RPMI7951 (cell line): ENCODE data around the gene ADAMTSL2. TPM values are rescaled to one million over a fixed set of nuclear protein-coding genes. Genes with fewer than 3 reads are reported as not detected.

Source experiments
- DNase-seq: peaks from one replicate; pipeline ENCODE4 v3.0.0-alpha.2; 2012; ENCODE audit warnings: low read depth
- total RNA-seq: library from RNA; depleted of rRNA; stranded (reverse); fragments of >200 nt; shearing (Covaris generic); gene quantifications from 2 replicates; pipeline ENCODE4 v1.2.3, GENCODE V29; 2014

The ADAMTSL2 gene
- total RNA-seq, 1 experiment from 2014 or later = 6.6 TPM

DNA sequence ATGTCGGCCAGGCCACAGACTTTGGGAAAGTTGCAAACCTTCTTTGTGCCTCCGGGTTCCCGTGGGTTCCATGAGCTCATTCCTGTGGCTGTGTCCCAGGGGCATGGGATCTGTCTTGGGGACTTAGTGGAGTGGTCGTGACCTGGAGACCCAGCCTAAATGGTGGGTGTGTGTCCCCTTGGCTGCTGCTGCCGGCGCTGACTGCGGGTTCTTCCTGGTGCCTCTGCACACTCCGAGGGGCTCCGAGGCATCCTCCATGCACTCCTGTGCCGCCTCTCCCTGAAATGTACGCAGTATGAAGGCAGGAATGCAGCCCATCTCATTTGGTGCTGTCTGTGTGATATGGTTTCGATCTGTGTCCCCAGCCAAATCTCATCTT lies 34.6 kb upstream of the ADAMTSL2 start:
- no peak for DNase-seq

DNA sequence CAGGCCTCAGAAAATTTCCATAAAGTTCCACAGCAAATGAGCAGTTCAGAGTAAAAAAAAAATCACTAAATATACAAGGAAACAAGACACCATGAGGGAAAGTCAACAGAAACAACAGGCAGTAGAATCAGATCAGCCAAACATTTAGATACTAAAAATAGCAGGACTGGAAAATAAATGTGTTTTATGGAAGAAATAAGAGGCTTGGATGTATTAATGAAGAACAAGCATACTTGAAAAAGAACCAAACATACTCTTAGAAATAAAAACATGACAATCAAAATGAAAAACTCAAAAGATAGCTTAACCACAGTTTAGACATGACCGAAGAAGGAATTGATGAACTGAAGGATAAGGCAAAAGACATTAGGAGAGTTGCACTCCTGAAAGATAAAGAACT lies 32.4 kb upstream of the ADAMTSL2 start:
- no peak for DNase-seq

DNA sequence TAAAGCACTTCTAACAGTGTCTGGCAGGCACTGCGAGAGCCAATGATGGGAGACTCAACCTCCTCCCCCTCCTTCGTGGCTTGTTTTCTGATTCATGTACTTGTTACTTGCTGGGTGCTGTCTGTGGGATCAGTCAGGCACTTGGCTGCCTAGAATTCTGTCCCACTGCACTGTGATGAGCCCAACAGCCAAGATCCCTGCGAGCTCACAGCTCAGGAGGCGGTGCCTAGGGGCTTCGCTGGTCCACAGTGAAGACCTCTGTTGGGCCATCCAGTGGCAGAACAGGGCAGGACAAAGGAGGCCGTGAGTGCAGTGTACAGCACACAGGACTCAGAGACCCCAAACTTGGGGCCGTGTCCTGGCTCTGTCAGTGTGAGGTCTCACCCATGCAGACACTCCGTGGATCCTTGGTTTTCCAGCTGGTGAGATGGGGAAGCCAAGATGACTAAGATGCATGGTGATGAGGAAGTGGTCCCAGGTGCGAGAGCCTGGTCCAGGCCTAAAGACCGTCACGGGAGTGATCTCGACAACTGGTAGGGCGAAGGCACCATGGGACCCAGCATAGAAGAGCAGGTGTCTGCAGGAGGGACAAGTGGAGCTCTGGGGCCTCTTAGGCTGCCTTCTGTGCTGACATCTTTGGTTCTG lies 29.2 kb upstream of the ADAMTSL2 start:
- peak; percentile 82 for DNase-seq

DNA sequence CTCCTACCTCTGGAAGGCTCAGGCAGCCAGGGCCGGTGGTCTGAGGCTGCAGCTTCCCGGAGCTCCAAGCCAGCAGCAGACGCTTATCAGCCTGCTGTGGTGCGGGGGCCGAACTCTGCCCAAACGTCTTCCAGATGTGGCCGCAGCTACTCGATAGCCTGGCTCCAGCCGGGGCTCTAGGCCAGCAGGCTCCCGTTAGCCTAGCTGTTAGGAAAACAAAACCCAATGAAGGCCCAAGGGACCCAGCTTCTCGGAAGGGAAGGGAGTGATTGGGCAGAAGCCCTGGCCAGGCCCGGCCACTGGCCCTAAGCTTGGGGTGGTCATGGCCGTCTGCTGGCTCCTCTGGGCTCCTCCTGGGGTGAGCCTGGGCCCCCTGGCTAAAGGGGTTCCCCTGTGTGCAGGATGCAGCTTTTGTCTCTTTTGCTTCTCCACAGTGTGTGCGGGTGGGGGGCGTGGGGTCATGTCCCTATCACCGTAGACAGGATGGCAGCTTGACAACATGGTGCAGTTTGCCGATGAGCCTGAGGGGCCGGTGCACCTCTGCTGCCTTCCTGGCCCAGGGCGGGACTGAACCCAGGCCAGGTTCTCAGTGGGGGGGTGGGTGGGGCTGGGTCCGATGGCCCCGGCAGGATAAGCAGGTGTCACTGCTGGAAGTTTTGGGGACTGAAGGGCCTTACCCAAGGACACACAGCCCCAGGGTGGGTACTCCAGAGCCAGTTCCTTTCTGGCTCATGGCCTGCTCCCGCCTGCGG lies 28.4 kb upstream of the ADAMTSL2 start:
- peak; percentile 96 for DNase-seq

DNA sequence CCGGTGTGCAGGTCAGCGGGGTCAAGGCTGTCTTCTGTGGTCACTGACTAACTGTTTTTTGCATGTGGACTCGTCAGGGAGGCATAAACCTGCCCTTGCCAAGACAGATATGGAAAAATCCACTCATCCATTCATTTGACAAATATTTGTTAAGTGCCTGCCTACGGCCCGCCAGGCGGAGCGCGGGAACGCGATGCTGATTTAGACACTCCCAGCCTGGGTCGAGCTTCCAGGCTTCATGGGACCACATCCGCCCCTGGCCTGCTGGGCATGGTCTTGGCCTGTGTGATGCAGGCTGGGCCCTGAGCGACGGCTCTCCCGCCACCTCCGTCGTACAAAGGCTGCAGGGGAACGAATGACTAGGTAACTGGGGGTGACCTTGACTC lies 27.9 kb upstream of the ADAMTSL2 start:
- DNase-seq = peak; percentile 99

DNA sequence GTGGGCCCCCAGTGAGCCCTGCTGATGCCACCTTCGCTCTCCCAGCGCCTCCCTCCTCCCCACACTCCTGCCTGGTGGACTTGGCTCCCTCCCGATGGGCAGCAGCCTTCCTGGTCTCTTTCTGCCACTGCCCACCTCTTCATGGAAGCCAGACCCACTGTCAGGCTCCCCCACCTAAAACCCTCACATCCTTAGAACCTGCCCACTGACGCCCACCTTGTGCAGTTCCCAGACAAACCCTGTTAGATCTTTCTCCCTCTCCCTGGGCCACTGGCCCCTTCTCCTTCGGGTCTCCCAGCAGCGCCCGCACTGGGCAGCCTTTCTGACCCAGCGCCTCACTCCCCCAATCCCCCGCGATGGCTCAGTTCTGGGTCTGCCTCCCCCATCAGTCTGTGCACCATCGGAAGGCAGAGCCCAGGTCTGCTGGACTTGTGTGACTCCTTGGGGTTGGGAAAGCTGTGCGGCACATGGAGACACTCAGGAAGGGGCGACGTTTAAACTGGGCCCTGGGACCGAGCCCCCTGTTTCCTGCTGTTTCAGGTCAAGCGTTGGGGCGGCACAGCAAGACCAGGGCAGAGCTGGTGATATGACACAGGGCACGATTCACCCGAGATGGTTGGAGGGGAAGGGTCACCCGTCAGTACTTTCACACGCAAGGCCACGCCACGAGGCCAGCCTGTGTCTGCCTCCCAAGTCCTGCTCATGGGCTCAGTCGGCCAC lies 27.1 kb upstream of the ADAMTSL2 start:
- DNase-seq = no peak

DNA sequence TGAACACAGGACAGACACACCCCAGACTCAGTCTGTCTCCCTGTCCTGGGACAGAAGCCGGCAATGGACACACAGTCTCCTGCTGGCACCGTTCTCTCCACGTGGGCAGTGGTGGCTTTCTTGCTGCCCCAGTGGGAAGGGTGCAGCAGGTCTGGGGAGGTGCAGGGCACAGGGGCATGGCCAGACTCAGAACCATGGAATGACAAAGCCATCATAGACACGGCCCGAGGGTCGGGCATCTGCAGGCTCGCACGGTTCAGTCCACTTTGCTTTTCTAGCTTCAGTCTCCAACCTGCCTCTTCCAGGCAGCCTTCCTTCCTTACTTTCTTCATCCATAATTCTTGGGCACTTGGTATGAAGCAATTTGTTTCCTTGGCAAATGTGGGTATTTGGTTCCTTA lies 26.5 kb upstream of the ADAMTSL2 start:
- no peak for DNase-seq

DNA sequence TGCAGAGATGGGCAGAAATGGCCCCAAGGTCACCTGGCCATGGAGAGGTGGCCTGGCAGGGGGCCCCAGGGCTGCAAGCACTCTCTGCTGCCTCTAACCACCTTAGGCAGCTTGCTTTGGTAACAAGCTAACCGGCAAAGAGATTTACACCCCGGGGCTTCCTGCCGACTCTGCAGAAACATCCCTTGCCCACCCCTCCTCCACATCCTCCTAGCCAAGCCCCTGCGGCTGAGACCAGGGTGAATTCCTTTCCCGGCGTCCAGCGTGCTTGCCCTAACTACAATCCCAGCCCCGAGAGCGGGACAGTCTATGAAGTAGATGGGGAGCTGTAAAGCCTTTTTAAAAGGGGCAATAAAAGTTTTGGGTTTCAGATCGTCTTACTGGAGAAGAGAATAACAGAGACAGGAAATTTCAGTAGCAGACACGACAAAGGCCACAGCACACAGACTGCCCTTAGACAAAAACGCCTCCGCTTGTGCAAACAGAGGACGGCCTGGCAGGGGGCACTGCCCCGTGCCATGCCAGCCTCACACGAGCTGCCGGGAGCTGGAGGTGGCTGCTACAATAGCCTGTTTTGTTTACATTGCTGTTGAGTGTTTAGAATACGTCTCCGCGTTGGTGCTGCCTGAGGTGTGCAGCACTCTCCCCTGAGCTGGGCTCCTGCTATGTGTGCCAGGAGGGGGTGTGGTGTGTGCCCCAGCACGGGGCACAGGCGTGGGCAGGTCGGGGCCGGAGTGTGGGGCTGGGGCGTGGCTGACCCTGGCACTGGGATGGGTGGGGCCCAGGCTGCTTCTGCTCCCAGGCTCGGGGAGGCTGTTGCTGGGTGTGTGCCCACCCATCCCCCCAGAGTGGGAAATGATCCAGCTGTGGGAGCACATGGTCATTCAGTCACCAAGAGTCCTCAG lies 25.1 kb upstream of the ADAMTSL2 start:
- DNase-seq = peak; percentile 83

DNA sequence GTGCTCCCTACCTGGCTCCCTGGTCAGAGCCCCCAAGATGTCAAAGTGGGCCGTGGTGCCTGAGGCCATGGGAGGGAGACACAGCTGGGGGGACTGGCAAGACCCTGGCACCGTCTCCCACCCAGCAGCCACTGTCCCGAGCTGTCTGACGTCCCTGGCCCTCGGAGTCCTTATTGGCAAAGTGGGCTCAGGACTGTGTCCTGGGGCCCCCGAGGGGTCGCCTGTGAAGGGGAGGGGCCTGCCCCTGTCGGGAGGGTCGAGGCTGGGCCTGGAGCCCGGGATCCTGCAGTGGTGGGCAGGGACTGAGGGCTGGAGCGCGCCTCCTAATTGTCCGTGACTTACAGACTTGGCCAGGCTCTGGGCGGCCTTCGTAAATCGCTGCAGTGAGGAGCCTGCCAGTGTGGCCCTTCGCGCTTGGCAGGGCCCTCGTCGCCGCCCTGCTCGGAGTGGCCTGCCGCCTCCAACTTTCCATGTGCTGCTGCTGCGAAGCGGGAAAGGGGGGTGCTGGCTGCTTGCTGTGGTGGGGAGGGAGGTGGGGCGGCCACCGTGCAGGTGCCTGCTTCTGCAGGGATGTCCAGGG lies 23.5 kb upstream of the ADAMTSL2 start:
- DNase-seq = no peak

DNA sequence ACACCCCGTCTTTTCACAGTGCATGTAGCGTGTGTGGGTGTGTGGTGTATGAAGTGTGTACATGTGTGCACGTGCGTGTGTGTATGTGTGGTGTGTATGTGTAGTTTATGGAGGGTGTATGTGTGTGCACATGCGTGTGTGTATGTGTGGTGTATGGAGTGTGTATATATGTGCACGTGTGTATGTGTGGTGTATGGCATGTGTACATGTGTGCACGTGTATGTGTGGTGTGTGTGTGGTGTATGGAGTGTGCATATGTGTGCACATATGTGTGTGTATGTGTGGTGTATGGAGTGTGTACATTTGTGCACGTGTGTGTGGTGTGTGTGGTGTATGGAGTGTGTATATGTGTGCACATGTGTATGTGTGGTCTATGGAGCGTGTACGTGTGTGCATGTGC lies 22.9 kb upstream of the ADAMTSL2 start:
- DNase-seq = no peak

DNA sequence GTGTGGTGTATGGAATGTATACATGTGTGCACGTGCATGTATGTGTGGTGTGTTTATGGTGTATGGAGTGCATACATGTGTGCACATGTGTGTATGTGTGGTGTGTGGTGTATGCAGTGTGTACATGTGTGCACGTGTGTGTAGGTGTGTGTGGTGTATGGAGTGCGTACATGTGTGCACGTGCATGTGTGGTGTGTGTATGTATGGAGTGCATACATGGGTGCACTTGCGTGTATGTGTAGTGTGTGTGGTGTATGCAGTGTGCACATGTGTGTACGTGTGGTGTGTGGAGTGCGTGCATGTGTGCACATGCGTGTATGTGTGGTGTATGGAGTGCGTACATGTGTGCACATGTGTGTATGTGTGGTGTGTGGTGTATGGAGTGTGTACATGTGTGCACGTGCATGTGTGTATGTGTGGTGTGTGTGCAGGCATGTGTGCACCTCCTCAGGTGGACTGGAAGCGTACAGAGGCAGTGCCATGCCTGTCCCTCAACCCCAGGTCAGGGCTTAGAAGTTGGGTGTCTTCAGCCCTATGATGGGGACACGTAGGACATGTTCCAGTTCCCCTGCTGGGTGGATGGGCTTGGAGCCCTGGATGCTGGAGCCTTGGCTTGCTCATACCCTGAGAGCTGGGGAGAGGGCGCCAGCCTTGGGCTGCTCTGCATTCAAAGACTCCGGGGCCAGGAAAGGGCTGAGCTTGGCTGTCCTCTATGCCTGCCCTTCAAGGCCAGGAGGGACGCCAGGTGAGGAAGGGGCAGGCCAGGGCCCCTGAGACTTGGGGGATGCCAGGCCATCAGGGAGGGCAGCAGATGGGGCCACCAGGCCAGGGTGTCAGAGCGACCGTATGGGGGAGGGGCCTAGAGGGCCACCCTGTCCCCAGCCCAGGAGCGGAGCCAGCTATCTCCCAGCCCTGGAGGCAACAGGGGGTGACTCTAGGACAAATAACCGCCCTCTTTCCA lies 22.0 kb upstream of the ADAMTSL2 start:
- no peak for DNase-seq

DNA sequence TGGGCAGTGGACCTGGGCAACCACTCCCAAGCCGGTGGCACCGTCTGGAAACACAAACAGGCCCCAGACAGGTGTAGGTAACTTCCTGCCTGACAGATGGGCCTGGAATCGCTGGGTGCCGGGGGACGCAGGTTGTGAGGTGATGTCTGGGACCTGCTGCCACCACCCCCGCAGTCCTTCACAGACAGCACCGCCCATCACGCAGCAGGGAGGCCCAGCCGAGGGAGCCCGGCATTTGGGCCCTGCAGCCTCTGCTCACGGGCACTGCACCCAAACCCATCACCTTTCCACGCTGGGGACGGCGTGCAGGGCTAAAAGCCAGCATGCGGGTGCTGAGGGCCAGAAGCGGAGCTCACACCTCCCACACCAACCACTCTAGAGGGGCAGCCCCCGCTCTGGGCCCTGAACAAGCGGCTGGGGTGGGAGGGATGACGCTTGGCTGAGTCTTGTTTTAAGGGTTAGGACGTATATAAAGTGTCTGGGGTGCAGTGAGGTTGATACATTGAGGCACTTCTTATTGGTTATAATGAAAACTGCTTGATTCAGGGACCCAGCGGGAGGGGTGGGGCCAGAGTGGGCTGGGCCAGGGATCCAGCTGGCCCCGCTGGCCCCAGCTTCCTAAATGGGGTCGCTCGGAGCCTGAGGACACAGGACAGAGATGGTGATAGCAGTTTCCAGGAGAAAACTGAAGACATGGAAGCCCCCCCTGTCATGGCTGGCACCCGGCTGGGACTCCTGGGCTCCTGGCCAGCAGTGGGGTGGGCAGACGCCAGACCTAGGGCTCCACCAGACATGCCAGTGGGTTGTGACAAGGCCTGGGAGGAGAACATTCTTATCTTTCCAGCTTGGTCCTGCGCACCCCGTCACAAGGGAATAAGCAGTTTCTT lies 21.0 kb upstream of the ADAMTSL2 start:
- DNase-seq = no peak

DNA sequence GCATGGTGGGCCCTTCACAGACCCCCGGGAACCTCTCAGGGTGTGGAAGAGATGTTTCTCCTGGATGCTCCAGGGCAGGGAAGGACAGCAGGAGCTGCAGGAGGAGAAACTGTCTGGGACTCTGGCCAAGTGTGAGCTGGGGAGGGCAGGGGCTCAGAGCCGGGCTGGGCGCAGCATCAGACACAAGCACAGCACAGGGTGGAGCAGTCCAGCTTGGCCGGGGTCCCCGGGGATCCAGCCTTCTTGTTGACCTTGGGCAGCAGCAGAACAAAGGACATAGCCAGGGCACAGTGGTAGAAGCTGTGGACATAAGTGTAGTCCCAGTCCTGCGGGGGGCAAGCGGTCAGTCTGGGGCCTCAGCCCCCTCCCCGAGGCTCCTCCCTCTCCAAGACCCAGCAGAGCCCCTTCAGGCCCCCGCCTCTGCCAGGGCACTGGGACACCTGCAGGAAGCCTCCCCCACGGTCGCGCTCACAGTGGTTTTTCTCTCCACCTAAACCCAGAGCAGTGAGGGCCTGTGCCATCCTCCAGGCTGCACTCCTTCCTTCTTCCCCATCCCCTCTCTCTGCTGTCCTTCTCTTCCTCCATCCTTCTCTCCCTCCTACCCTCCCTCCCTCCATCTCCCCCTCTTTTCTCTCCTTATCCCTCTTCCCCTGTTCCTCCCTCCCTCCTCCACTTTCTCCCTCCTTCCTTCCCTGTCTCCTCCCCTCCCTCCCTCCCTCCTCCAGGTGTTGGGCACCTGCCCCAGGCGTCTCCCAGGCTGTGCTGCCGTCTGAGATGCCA lies 19.9 kb upstream of the ADAMTSL2 start:
- no peak for DNase-seq

DNA sequence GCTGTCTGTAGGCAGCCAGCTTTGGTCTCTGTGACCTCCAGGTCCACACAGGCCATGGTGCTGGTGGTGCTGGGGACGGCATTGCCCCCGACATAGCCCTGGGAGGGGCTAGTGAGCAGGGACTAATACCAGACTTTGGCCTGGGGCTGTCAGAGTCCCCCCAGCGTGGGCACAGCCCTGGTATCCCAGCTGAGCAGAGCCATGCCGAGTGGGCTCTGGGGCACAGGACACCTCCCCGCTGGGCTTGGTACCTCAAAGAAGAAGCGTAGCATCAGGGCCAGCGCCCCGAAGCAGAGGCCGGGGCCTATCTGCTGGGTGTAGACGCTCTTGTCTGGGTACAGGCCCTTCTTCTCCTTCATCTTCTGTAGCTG lies 19.3 kb upstream of the ADAMTSL2 start:
- no peak for DNase-seq

DNA sequence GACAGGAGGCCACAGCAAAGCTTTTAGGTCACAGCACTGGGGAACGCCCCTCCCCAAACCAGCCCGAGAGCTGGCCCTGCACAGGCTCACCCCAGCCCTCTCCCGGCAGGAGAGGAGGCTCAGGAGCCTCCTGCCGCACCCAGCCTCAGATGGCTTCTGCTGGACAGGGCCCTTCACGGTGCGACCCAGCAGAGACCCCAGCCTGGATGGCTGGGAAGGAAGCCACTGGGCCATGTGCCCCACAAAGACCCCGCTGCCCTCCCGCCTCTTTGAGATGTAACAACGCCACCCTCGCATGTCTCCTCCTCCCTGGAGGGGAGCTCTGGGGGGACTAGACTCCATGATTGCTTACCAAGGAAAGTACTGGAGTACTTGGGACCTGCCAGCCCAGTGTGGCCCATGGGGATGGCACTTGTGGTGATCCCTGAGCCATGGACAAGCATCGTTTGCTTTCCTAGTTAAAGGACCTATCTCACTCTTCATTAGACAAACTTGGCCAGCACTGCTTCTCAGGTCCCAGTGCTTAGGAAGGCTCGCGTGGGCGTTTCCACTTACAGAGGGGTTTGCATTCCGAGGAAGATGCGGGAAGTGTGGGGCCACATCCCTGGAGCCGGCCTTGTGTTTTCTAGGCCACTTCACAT lies 18.8 kb upstream of the ADAMTSL2 start:
- DNase-seq = no peak

DNA sequence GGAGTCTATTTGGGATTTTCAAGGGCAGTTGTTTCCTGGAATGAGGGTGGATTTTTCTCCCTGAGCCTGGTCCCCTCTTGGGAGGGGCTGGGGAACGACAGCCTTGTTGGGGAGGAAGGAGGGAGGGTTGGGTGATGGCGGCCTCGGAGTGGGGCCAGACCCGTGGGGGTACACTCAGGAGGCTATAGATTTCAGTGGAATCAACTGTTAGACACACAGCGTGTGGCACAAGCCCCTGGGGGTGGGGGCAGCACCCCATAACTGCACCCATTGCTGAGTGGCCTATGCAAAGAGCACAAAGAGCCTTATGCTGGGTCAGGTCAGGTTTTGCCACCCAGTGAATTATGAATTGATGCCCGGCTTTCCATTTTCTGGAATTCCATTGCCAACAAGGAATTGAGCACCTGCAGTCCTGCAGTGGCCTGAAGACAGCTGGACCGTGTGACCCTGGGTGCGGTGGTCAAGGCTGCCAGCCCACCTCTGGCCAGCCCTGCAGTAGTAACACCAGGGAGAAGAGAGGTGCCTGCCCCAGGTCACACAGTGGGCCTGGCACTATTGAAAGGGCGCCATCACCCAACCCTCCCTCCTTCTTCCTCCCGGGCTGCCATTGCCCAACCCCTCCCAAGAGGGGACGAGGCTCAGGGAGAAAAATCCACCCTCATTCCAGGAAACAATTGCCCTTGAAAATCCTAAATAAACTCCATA lies 18.1 kb upstream of the ADAMTSL2 start:
- DNase-seq = no peak

DNA sequence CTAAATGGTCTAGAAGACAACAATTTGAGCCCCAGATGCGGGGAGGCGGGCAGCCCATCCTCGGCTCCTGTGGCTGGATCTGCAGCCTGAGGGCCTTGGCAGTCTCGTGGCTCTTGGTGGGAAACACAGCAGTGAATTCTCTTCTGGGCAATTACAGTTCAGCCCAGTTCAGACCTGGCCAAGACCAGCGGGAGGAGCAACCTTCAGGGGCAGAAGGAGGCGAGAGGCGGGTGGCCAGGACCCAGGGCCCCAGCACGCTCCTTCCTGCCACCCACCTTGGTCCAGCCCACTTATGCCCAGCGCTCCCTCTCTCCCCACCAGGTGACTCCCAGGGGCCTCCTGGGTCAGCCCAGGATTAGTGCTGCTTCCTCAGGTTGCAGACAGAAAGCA lies 17.5 kb upstream of the ADAMTSL2 start:
- DNase-seq = no peak

DNA sequence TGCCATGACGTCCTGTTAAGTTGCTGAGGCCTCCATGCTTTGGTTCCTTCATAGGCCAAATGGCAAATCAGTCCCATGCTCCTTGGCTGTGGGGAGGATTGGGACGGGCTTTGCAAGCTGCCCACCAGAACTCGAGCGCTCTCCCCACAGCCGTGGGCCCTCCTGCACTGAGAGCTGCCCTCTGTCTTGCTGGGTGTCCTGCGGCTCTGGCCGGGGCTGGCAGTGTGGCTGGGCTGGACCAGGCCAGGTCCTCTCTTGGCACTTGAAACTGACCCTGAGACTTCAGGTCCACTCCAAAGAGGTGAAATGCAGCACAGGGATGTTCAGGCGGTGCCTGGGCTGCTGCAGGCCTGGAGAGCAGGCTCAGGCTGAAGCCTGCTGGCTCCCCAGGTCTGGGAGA lies 16.8 kb upstream of the ADAMTSL2 start:
- no peak for DNase-seq
